ENCODE results near the gene TMPRSS6. TPM values are rescaled to one million over a fixed set of nuclear protein-coding genes. Genes with fewer than 3 reads are reported as not detected.

The TMPRSS6 gene
- total and polyA plus RNA-seq, 4 donors, result 0.09 to 1.0 (median 0.69) TPM

GRCh38 chr22:37023743-37024338 lies 85.7 kb downstream of the TMPRSS6 start:
- H3K9ac ChIP-seq (ENCODE audit: insufficient read depth in 1 of 2, low read length in 2 of 2), result no peak overlapping the region

GRCh38 chr22:37022483-37023337 lies 86.8 kb downstream of the TMPRSS6 start:
- TF ChIP-seq CTCF (IDR thresholded peaks at IDR 0.05; ENCODE audit: control extremely low read depth, extremely low read depth), result no peak
- Histone ChIP-seq H3K4me1 (ENCODE audit: control insufficient read depth in 5 of 5, insufficient read depth in 5 of 5, low read length in 5 of 5) (peaks cover 0 to 22% (median 9%) of the 10 kb centered on the region in 5 donors), H3K9me3 (ENCODE audit: control insufficient read depth in 4 of 4, insufficient read depth in 3 of 4, low read length in 3 of 4) (no peaks in the 10 kb centered on the region), H3K36me3 (ENCODE audit: control insufficient read depth in 4 of 4, insufficient read depth in 4 of 4, low read length in 4 of 4) (peaks cover 0 to 27% (median 16%) of the 10 kb centered on the region in 4 donors), H3K27me3 (ENCODE audit: control insufficient read depth in 3 of 3, insufficient read depth in 3 of 3, low read length in 2 of 3) (no peaks in the 10 kb centered on the region), H3K9ac (ENCODE audit: insufficient read depth in 1 of 2, low read length in 2 of 2) (no peak overlapping the region), H3K4me3 (no peak overlapping the region), H3K27ac (ENCODE audit: low read depth in 1 of 2, low read length in 1 of 2) (peak overlapping the region in 1 of 2 donors; percentile 52)
- 66 to 82% methylated on average over 16 of the region's 16 CpGs for WGBS, 2 donors
- DNase-seq (no peak), ATAC-seq (ENCODE audit: insufficient read depth, low FRiP score) (no peak)

More at GRCh38 chr22:37023743-37024338, 85.7 kb downstream of the TMPRSS6 start:
- no peak overlapping the region for H3K27ac ChIP-seq (ENCODE audit: low read depth in 1 of 2, low read length in 1 of 2)
- no peaks in the 10 kb centered on the region for H3K9me3 ChIP-seq (ENCODE audit: control insufficient read depth in 4 of 4, insufficient read depth in 3 of 4, low read length in 3 of 4)
- no peak for TF ChIP-seq CTCF (IDR thresholded peaks at IDR 0.05; ENCODE audit: control extremely low read depth, extremely low read depth)
- ATAC-seq (ENCODE audit: insufficient read depth, low FRiP score) (no peak), DNase-seq (no peak)
- H3K4me1 ChIP-seq (ENCODE audit: control insufficient read depth in 5 of 5, insufficient read depth in 5 of 5, low read length in 5 of 5), result peaks cover 0 to 15% (median 7%) of the 10 kb centered on the region in 5 donors
- H3K4me3 ChIP-seq, result no peak overlapping the region
- H3K36me3 ChIP-seq (ENCODE audit: control insufficient read depth in 4 of 4, insufficient read depth in 4 of 4, low read length in 4 of 4), result peaks cover 0 to 29% (median 20%) of the 10 kb centered on the region in 4 donors
- H3K27me3 ChIP-seq (ENCODE audit: control insufficient read depth in 3 of 3, insufficient read depth in 3 of 3, low read length in 2 of 3), result no peaks in the 10 kb centered on the region
- WGBS, 2 donors, result 95 to 97% methylated on average over 33 to 34 of the region's 34 CpGs

GRCh38 chr22:37021710-37022482 lies 87.6 kb downstream of the TMPRSS6 start:
- ATAC-seq (ENCODE audit: insufficient read depth, low FRiP score), result no peak
- H3K27ac ChIP-seq (ENCODE audit: low read depth in 1 of 2, low read length in 1 of 2), result peak overlapping the region in 1 of 2 donors; percentile 5
- H3K4me3 ChIP-seq, result no peak overlapping the region
- no peak overlapping the region for H3K9ac ChIP-seq (ENCODE audit: insufficient read depth in 1 of 2, low read length in 2 of 2)
- TF ChIP-seq CTCF (IDR thresholded peaks at IDR 0.05; ENCODE audit: control extremely low read depth, extremely low read depth), result peak; percentile 24
- no peaks in the 10 kb centered on the region for H3K27me3 ChIP-seq (ENCODE audit: control insufficient read depth in 3 of 3, insufficient read depth in 3 of 3, low read length in 2 of 3)
- peaks cover 0 to 29% (median 9%) of the 10 kb centered on the region in 5 donors for H3K4me1 ChIP-seq (ENCODE audit: control insufficient read depth in 5 of 5, insufficient read depth in 5 of 5, low read length in 5 of 5)
- peaks cover 0 to 28% (median 13%) of the 10 kb centered on the region in 4 donors for H3K36me3 ChIP-seq (ENCODE audit: control insufficient read depth in 4 of 4, insufficient read depth in 4 of 4, low read length in 4 of 4)
- WGBS, 2 donors, result 66 to 70% methylated on average over 13 of the region's 13 CpGs
- H3K9me3 ChIP-seq (ENCODE audit: control insufficient read depth in 4 of 4, insufficient read depth in 3 of 4, low read length in 3 of 4), result no peaks in the 10 kb centered on the region
- peak in 2 of 3 donors; percentile 10 to 39 for DNase-seq
